Panc1 (cell line): Measurements from ENCODE around the gene SYNE1.

Experiments used
- SIN3A ChIP-seq: IDR thresholded peaks from 2 replicates; pipeline ENCODE4 v1.6.1; 2012; ENCODE audit warnings: low read depth, mild to moderate bottlenecking, low read length, moderate library complexity, borderline replicate concordance; ENCODE audit not compliant: insufficient read depth
- TCF7L2 ChIP-seq: IDR thresholded peaks from 2 replicates; pipeline ENCODE4 v1.6.1; 2011; ENCODE audit warnings: mild to moderate bottlenecking, low read depth, low read length, inconsistent platforms
- TF ChIP-seq, protein P1 (sequence below): fragments of 450-650 bp; IDR thresholded peaks from 2 replicates; pipeline ENCODE4 v1.5.1; 2017; ENCODE audit warnings: mild to moderate bottlenecking

DNA sequence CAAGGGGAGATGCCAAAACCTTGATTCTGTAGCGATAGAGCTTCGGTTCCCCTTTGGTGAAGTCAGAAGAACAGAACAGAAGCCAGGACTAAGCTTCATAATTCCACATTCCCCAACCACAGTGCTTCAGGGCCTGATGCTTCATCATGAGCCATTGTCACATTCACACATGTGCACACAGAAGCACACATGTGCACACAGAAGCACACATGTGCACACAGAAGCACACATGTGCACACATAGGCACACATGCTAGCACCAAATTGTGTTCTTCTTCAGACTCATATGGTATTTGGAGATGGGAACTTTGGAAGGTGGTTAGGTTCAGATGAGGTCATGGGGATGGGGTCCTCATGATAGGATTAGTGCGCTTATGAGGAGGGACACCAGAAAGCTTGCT lies 183.2 kb downstream of the SYNE1 start:
- TF ChIP-seq, protein P1, sequence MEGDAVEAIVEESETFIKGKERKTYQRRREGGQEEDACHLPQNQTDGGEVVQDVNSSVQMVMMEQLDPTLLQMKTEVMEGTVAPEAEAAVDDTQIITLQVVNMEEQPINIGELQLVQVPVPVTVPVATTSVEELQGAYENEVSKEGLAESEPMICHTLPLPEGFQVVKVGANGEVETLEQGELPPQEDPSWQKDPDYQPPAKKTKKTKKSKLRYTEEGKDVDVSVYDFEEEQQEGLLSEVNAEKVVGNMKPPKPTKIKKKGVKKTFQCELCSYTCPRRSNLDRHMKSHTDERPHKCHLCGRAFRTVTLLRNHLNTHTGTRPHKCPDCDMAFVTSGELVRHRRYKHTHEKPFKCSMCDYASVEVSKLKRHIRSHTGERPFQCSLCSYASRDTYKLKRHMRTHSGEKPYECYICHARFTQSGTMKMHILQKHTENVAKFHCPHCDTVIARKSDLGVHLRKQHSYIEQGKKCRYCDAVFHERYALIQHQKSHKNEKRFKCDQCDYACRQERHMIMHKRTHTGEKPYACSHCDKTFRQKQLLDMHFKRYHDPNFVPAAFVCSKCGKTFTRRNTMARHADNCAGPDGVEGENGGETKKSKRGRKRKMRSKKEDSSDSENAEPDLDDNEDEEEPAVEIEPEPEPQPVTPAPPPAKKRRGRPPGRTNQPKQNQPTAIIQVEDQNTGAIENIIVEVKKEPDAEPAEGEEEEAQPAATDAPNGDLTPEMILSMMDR = no peak
- no peak for TF ChIP-seq TCF7L2
- TF ChIP-seq SIN3A = no peak
